Fibroblast of lung (primary cell): ENCODE results near the gene MRAS. TPM values are rescaled to one million over a fixed set of nuclear protein-coding genes. Genes with fewer than 3 reads are reported as not detected.

ENCODE experiments used
- DNase-seq, 2 donors: peaks; one replicate each; pipeline versions ENCODE4 v3.0.0 to v3.0.0-alpha.2; 2010; ENCODE audit warnings: low read depth in 2 of 2
- H2AFZ ChIP-seq: 2 replicates; pipeline ENCODE4 v1.5.1; 2012; ENCODE audit warnings: low read length, control low read depth, inconsistent platforms
- H3K27ac ChIP-seq: 2 replicates; pipeline ENCODE4 v1.5.1; 2011; ENCODE audit warnings: low read length, control low read depth; ENCODE audit not compliant: insufficient read depth
- H3K27me3 ChIP-seq: 2 replicates; pipeline ENCODE4 v1.5.1; 2011; ENCODE audit warnings: mild to moderate bottlenecking, low read length; ENCODE audit not compliant: control insufficient read depth, insufficient read depth
- H3K36me3 ChIP-seq: 2 replicates; pipeline ENCODE4 v1.5.1; 2011; ENCODE audit warnings: low read length; ENCODE audit not compliant: control insufficient read depth, insufficient read depth
- H3K4me1 ChIP-seq: 2 replicates; pipeline ENCODE4 v1.5.1; 2011; ENCODE audit warnings: low read length; ENCODE audit not compliant: control insufficient read depth, insufficient read depth; ENCODE audit errors: extremely low read depth
- H3K4me2 ChIP-seq: 2 replicates; pipeline ENCODE4 v1.5.1; 2011; ENCODE audit warnings: low read length, control low read depth; ENCODE audit not compliant: insufficient read depth; ENCODE audit errors: extremely low read depth
- H3K4me3 ChIP-seq, 4 experiments: fragments of 200-600 bp in 1 of 4; sonication (generic) in 1 of 4; replicated peaks in 1 of 4; 2 replicates each; pipeline ENCODE4 v1.5.1; 2011 to 2016; ENCODE audit warnings: low read length in 4 of 4, low read depth in 3 of 4, mild to moderate bottlenecking in 3 of 4, control low read depth in 2 of 4, inconsistent platforms in 1 of 4, mixed read lengths in 1 of 4; ENCODE audit not compliant: insufficient read depth in 1 of 4; ENCODE audit errors: control extremely low read depth in 1 of 4
- H3K79me2 ChIP-seq: 2 replicates; pipeline ENCODE4 v1.5.1; 2012; ENCODE audit warnings: mild to moderate bottlenecking, low read length, inconsistent platforms; ENCODE audit not compliant: control insufficient read depth, insufficient read depth
- H3K9ac ChIP-seq: 2 replicates; pipeline ENCODE4 v1.5.1; 2011; ENCODE audit warnings: mild to moderate bottlenecking, low read length, control low read depth; ENCODE audit not compliant: insufficient read depth
- H3K9me3 ChIP-seq: 2 replicates; pipeline ENCODE4 v1.5.1; 2012; ENCODE audit warnings: low read depth, low read length; ENCODE audit not compliant: control insufficient read depth, insufficient read depth
- H4K20me1 ChIP-seq: 2 replicates; pipeline ENCODE4 v1.5.1; 2011; ENCODE audit warnings: low read length; ENCODE audit not compliant: control insufficient read depth, insufficient read depth; ENCODE audit errors: extremely low read depth
- EZH2 ChIP-seq: IDR thresholded peaks from 2 replicates; pipeline ENCODE4 v1.5.1; 2012; ENCODE audit warnings: low read length, control low read depth, mild to moderate bottlenecking; ENCODE audit errors: missing control alignments
- polyA plus RNA-seq, 2 donors: library from polyadenylated mRNA; depleted of rRNA in 1 of 2; stranded (reverse) in 1 of 2; unstranded in 1 of 2; fragments of >200 nt; gene quantifications; 2 replicates each; pipeline ENCODE4 v1.2.1, GENCODE V29; 2011 to 2012; ENCODE audit warnings: missing spikeins in 1 of 2
- total RNA-seq: library from RNA; depleted of rRNA; stranded (reverse); fragments of >200 nt; gene quantifications from 2 replicates; pipeline ENCODE4 v1.2.1, GENCODE V29; 2014
- TF ChIP-seq, protein P1 (sequence below), 2 donors: IDR thresholded peaks in 1 of 2; conservative IDR thresholded peaks in 1 of 2; 1 replicate in 1 of 2; 2 replicates in 1 of 2; pipeline ENCODE4 v1.5.1; 2011 to 2012; ENCODE audit warnings: low read length in 2 of 2, control low read depth in 1 of 2, inconsistent platforms in 1 of 2, low read depth in 1 of 2, mild to moderate bottlenecking in 1 of 2

The MRAS gene
- total and polyA plus RNA-seq, 2 donors (not counting 1 experiment from before 2014, with no cell fraction given) = 35.3 to 73.0 TPM

- Histone ChIP-seq H3K4me3 (no peak overlapping the region), H2AFZ (no peak overlapping the region), H3K4me2 (no peak overlapping the region), H3K79me2 (no peaks in the 10 kb centered on the region), H3K36me3 (no peaks in the 10 kb centered on the region), H3K4me1 (no peaks in the 10 kb centered on the region), H3K9ac (no peak overlapping the region), H3K27me3 (peaks cover 4% of the 10 kb centered on the region), H3K27ac (no peak overlapping the region), H3K9me3 (no peaks in the 10 kb centered on the region), H4K20me1 (no peaks in the 10 kb centered on the region)
- no peak for TF ChIP-seq EZH2
- TF ChIP-seq, protein P1, sequence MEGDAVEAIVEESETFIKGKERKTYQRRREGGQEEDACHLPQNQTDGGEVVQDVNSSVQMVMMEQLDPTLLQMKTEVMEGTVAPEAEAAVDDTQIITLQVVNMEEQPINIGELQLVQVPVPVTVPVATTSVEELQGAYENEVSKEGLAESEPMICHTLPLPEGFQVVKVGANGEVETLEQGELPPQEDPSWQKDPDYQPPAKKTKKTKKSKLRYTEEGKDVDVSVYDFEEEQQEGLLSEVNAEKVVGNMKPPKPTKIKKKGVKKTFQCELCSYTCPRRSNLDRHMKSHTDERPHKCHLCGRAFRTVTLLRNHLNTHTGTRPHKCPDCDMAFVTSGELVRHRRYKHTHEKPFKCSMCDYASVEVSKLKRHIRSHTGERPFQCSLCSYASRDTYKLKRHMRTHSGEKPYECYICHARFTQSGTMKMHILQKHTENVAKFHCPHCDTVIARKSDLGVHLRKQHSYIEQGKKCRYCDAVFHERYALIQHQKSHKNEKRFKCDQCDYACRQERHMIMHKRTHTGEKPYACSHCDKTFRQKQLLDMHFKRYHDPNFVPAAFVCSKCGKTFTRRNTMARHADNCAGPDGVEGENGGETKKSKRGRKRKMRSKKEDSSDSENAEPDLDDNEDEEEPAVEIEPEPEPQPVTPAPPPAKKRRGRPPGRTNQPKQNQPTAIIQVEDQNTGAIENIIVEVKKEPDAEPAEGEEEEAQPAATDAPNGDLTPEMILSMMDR (conservative IDR thresholded peaks at IDR 0.05 in 1 of 2, IDR thresholded peaks at IDR 0.05 in 1 of 2; ENCODE audit: low read depth in 1 of 2, low read length in 2 of 2) = peak; percentile 22 to 31
- peak in 1 of 2 donors; percentile 27 for DNase-seq
Measured at GRCh38 chr3:138331143-138331894, 17.1 kb upstream of the MRAS start.

- Histone ChIP-seq H4K20me1 (no peaks in the 10 kb centered on the region), H3K79me2 (no peaks in the 10 kb centered on the region)
Measured at GRCh38 chr3:138332472-138333073, 15.8 kb upstream of the MRAS start.

DNA sequence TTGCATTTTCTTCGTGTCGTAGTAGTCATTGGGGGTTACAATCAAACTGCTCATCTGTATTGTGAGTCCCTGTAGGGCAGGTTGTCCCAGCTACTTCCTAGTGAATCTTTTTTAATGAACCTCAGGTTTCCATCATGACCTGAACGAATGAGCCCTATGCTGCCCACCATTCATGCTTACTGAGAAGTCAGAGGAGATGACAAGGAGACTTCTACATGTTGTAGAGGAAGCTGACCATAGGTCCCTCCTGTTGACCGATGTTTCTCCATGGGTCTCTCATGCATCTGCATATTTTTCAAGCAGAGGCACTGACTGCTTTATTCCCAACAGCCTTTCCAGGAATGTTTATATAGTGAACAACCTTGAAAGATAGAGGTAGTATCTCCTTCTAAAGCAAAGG, 13.8 kb upstream of the MRAS start:
- Histone ChIP-seq H4K20me1 (no peaks in the 10 kb centered on the region), H3K27me3 (peaks cover 4% of the 10 kb centered on the region), H3K79me2 (no peaks in the 10 kb centered on the region), H3K4me3 (no peak overlapping the region), H3K9me3 (no peaks in the 10 kb centered on the region), H2AFZ (no peak overlapping the region), H3K9ac (no peak overlapping the region), H3K27ac (no peak overlapping the region), H3K36me3 (no peaks in the 10 kb centered on the region), H3K4me2 (no peak overlapping the region), H3K4me1 (no peaks in the 10 kb centered on the region)
- DNase-seq = no peak
- TF ChIP-seq, protein P1 (conservative IDR thresholded peaks at IDR 0.05 in 1 of 2, IDR thresholded peaks at IDR 0.05 in 1 of 2; ENCODE audit: low read depth in 1 of 2, low read length in 2 of 2) = no peak
- TF ChIP-seq EZH2 = no peak

More at GRCh38 chr3:138332472-138333073, 15.8 kb upstream of the MRAS start:
- TF ChIP-seq, protein P1 (conservative IDR thresholded peaks at IDR 0.05 in 1 of 2, IDR thresholded peaks at IDR 0.05 in 1 of 2; ENCODE audit: low read depth in 1 of 2, low read length in 2 of 2) = peak; percentile 58 to 61
- TF ChIP-seq EZH2 = no peak
- no peak overlapping the region for H2AFZ ChIP-seq
- H3K9me3 ChIP-seq = no peaks in the 10 kb centered on the region
- peaks cover 4% of the 10 kb centered on the region for H3K27me3 ChIP-seq
- no peak overlapping the region for H3K4me3 ChIP-seq
- DNase-seq = peak; percentile 36 to 66
- no peak overlapping the region for H3K27ac ChIP-seq
- no peak overlapping the region for H3K4me2 ChIP-seq
- no peaks in the 10 kb centered on the region for H3K4me1 ChIP-seq
- no peaks in the 10 kb centered on the region for H3K36me3 ChIP-seq
- no peak overlapping the region for H3K9ac ChIP-seq
